D721Med (cell line): ENCODE data around the gene EPB41L4A.

Experiments used
- DNase-seq: peaks from one replicate; pipeline ENCODE4 v3.0.0; 2011; ENCODE audit warnings: low spot score; ENCODE audit not compliant: insufficient read length
- FAIRE-seq: peaks from 2 replicates; lab custom pipeline; 2011; peaks lifted over from hg19 to GRCh38; lab: Jason Lieb, UNC
- CTCF ChIP-seq: IDR thresholded peaks from 2 replicates; pipeline ENCODE4 v1.5.1; 2012; ENCODE audit warnings: mild to moderate bottlenecking, control low read depth; ENCODE audit not compliant: insufficient read depth; ENCODE audit errors: missing control alignments

EPB41L4A gene

DNA sequence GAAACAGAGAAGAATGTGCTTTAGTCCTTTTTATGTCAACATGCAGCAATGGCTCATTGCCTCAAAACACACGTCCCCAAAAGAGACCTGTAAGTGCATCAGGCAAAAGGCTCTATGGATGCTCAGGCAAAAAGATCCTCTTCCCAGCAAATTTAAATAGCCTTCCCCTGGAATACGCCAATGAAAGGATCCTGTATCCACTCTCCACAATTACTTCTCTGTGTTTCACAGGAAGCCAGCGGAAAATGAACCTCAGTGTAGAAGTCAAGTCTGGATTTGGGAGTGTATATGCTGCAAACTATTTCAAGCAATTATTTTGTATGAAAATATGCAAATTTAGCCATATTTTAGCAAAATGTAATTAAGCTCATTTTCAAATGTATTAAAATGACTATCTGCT is 217.9 kb downstream of the EPB41L4A start:
- TF ChIP-seq CTCF: no peak
- DNase-seq: no peak
- no peak for FAIRE-seq

GRCh38 chr5:112200131-112200530 is 218.9 kb downstream of the EPB41L4A start:
- DNase-seq (no peak), FAIRE-seq (no peak)
- no peak for TF ChIP-seq CTCF

DNA sequence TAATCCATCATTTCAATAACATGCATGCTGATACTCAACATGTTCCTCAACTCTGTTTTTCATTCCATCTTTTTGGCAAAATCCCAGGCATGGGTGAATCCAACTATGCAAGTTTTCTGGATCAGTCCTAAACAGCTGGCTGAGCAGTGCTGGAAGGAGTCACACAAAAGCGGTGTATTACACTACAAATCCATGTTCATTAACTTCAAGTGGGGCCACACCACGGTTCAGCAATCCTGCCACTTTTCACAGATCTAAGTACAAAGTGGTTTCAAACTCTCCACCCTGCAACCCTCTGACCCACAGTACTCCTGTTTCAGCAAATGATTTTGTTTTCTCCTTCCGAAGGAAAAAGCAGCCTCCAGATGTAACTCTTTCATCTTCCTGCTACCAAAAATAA is 222.5 kb downstream of the EPB41L4A start:
- no peak for TF ChIP-seq CTCF
- DNase-seq (no peak), FAIRE-seq (no peak)

- FAIRE-seq: no peak
- no peak for DNase-seq
- TF ChIP-seq CTCF: no peak
Observed at GRCh38 chr5:112195924-112196323, 223.2 kb downstream of the EPB41L4A start.

DNA sequence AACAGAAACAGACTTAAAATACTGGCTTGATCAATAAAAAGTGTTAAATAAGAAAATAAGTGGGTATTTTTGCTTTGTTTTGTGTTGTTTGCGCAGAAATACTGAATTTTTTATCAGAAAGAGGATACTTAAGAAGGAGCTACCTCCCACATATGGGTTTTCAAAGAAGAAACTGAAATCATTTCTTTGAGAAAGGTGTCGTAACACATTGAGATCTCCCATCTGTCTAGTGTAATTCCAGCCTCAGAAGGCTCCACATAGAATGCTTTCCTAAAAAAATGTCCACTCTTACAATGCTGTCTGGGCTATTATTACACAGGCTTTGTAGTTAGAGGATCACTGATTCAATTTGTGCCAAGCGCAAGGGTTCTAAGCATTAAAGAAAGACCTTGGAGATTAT is 226.2 kb downstream of the EPB41L4A start:
- no peak for DNase-seq
- FAIRE-seq: no peak
- no peak for TF ChIP-seq CTCF

GRCh38 chr5:112192072-112192471 is 227.0 kb downstream of the EPB41L4A start:
- DNase-seq: no peak
- FAIRE-seq: no peak
- TF ChIP-seq CTCF: no peak

DNA sequence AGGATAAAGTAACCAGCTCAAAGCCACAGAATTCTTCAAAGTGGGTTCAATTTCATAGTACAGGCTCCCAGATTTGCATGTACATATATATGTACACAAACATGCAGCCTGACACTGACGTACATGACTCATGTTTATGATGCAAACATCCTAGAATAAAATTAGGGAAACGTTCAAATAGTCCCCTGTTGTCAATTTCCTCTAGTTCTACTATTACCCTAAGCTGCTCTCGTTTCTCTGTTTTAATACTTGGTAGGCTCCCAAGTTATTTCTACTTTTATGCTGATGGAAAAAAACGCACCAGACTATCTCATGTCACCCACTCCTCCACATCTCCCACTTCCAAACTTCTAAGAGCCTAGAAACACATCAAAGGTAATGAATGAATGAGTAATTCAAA is 229.7 kb downstream of the EPB41L4A start:
- no peak for FAIRE-seq
- no peak for DNase-seq
- no peak for TF ChIP-seq CTCF
